Kasumi-1 (cell line): ENCODE data around the gene CISD3.

Experiments used
- DNase-seq, 2 experiments: peaks; one replicate each; lab custom pipeline; 2025; lab: John Stamatoyannopoulos, UW

Gene CISD3

GRCh38 chr17:38779965-38780752 lies 50.0 kb downstream of the CISD3 start:
- no peak for DNase-seq

GRCh38 chr17:38783227-38783626 lies 53.1 kb downstream of the CISD3 start:
- DNase-seq, result no peak
